OCI-M1 (cell line): ENCODE results near the gene ULK4.
A peak's percentile ranks its signal among the peaks of the same experiment; 100 is the strongest.
"Not testable (repeated sequence)": the region's sequence is repeated elsewhere in the genome, so short reads cannot be mapped to it uniquely, and the experiment has no call there.

Experiments used
- DNase-seq: peaks from one replicate; lab custom pipeline; 2025; lab: John Stamatoyannopoulos, UW

The ULK4 gene

GRCh38 chr3:41647730-41648129 lies 314.2 kb downstream of the ULK4 start:
- not testable (repeated sequence) for DNase-seq

- no peak for DNase-seq
Observed at GRCh38 chr3:41640076-41640475, 321.8 kb downstream of the ULK4 start.

GRCh38 chr3:41638381-41638780 lies 323.5 kb downstream of the ULK4 start:
- no peak for DNase-seq

GRCh38 chr3:41632700-41633099 lies 329.2 kb downstream of the ULK4 start:
- DNase-seq = no peak

- no peak for DNase-seq
Observed at GRCh38 chr3:41630708-41631107, 331.2 kb downstream of the ULK4 start.

GRCh38 chr3:41629986-41630385 lies 331.9 kb downstream of the ULK4 start:
- no peak for DNase-seq

GRCh38 chr3:41629072-41629471 lies 332.8 kb downstream of the ULK4 start:
- DNase-seq = no peak

GRCh38 chr3:41627477-41628087 lies 334.3 kb downstream of the ULK4 start:
- no peak for DNase-seq

GRCh38 chr3:41612853-41613252 lies 349.1 kb downstream of the ULK4 start:
- DNase-seq = no peak

GRCh38 chr3:41611008-41611407 lies 350.9 kb downstream of the ULK4 start:
- DNase-seq = no peak

- no peak for DNase-seq
Observed at GRCh38 chr3:41608347-41608746, 353.6 kb downstream of the ULK4 start.

GRCh38 chr3:41603807-41604206 lies 358.1 kb downstream of the ULK4 start:
- no peak for DNase-seq

- no peak for DNase-seq
Observed at GRCh38 chr3:41602121-41602520, 359.8 kb downstream of the ULK4 start.

- DNase-seq = peak; percentile 18
Observed at GRCh38 chr3:41601404-41601987, 360.4 kb downstream of the ULK4 start.

- no peak for DNase-seq
Observed at GRCh38 chr3:41600616-41601015, 361.3 kb downstream of the ULK4 start.

- DNase-seq = no peak
Observed at GRCh38 chr3:41599127-41599484, 362.8 kb downstream of the ULK4 start.

GRCh38 chr3:41598402-41599126 lies 363.3 kb downstream of the ULK4 start:
- no peak for DNase-seq

- no peak for DNase-seq
Observed at GRCh38 chr3:41593774-41594173, 368.1 kb downstream of the ULK4 start.

- DNase-seq = no peak
Observed at GRCh38 chr3:41592753-41593510, 369.0 kb downstream of the ULK4 start.

GRCh38 chr3:41583014-41583413 lies 378.9 kb downstream of the ULK4 start:
- DNase-seq = no peak

- DNase-seq = peak; percentile 22
Observed at GRCh38 chr3:41581700-41582099, 380.2 kb downstream of the ULK4 start.

- DNase-seq = no peak
Observed at GRCh38 chr3:41580274-41580959, 381.5 kb downstream of the ULK4 start.
